ENCODE measurements around the gene CDR2L.

GRCh38 chr17:75036643-75037268, 49.3 kb downstream of the CDR2L start:
- no peak for TF ChIP-seq MAX (IDR thresholded peaks at IDR 0.05)
- TF ChIP-seq CTCF (IDR thresholded peaks at IDR 0.05; ENCODE audit: low read depth, low read length, missing input control), result no peak
- no peak for TF ChIP-seq TAF1 (conservative IDR thresholded peaks at IDR 0.05)
- no peak for TF ChIP-seq ZBTB33 (IDR thresholded peaks at IDR 0.05)
- TF ChIP-seq YY1 (IDR thresholded peaks at IDR 0.05), result no peak
- TF ChIP-seq GABPA (IDR thresholded peaks at IDR 0.05 in 1 of 2, conservative IDR thresholded peaks at IDR 0.05 in 1 of 2), result no peak
- no peak for TF ChIP-seq RXRA (IDR thresholded peaks at IDR 0.05)
- no peak for TF ChIP-seq JUND (IDR thresholded peaks at IDR 0.05)
- TF ChIP-seq FOXA1 (IDR thresholded peaks at IDR 0.05), result no peak
- TF ChIP-seq RAD21 (IDR thresholded peaks at IDR 0.05), result no peak
- no peak for TF ChIP-seq ATF3 (IDR thresholded peaks at IDR 0.05)
- TF ChIP-seq FOXA2 (IDR thresholded peaks at IDR 0.05), result no peak
